C4-2B (cell line): Measurements from ENCODE around the gene ICAM2.
"Not testable (repeated sequence)": the region's sequence is repeated elsewhere in the genome, so short reads cannot be mapped to it uniquely, and the experiment has no call there.

Experiments used
- H3K27ac ChIP-seq: fragments of 450-650 bp; 2 replicates; pipeline ENCODE4 v1.5.1; 2017
- CTCF ChIP-seq: fragments of 450-650 bp; conservative IDR thresholded peaks from 2 replicates; pipeline ENCODE4 v1.5.1; 2017; ENCODE audit warnings: mild to moderate bottlenecking
- ZFX ChIP-seq: fragments of 450-650 bp; IDR thresholded peaks from 2 replicates; pipeline ENCODE4 v1.6.1; 2017

ICAM2 gene

GRCh38 chr17:64022611-64023063, 2.2 kb upstream of the ICAM2 start:
- TF ChIP-seq CTCF, result no peak
- TF ChIP-seq ZFX, result no peak
- H3K27ac ChIP-seq, result no peak overlapping the region

- H3K27ac ChIP-seq, result not testable (repeated sequence)
Observed at GRCh38 chr17:64019551-64019961, 877 bp downstream of the ICAM2 start.

- H3K27ac ChIP-seq, result no peak overlapping the region
- TF ChIP-seq ZFX (no peak), CTCF (peak; percentile 53)
Observed at GRCh38 chr17:64017381-64017980, 3.0 kb downstream of the ICAM2 start.

DNA sequence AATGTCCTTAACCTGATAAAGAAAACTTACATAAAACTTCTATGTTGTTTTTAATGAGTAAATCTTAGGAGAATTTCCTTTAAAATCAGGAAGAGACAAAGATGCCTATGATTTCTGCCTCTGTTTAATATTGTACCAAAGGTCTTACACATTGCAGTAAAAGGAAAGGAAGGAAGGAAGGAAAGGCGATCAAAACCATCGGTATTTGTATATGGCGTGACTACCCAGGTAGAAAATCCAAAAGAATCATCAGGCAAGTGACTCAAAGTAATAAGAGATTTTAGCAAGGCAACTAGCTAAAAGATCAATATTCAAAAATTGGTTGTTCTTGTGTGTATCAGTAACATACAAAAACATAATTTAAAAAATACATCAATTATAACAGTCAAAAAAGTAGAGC, 3.5 kb downstream of the ICAM2 start:
- H3K27ac ChIP-seq, result no peak overlapping the region
- no peak for TF ChIP-seq CTCF
- TF ChIP-seq ZFX, result no peak

DNA sequence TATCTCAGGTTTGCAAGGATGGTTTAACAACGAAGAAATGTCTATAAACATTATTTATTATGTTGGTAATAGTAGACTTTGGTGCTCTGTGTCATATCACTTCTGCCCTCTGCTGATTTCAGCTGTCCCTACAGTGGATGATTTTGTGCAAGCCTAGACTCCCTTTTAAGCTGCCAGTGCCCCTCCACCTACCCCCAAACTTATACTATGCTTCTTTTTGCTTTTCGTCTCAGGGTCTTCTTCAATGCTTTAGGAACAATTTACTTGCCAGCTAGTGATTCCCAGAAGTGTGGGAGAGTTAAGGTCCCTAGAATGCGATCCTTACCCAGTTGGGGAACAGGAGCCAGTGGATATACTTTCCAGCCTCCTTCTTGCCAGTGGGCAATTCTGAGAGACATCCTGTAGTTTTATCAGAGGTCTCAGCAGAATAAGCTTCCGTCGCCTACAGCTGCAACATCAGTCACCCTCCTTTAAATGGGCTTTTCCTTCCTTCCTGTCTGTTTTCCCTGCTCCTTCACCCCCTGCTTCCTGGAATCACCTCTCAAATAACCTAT, 4.1 kb downstream of the ICAM2 start:
- H3K27ac ChIP-seq, result no peak overlapping the region
- no peak; the same call in 1 of the 2 replicates for TF ChIP-seq CTCF
- TF ChIP-seq ZFX, result no peak

- no peak overlapping the region for H3K27ac ChIP-seq
- TF ChIP-seq CTCF (no peak), ZFX (no peak)
Observed at GRCh38 chr17:64015447-64015846, 5.0 kb downstream of the ICAM2 start.

DNA sequence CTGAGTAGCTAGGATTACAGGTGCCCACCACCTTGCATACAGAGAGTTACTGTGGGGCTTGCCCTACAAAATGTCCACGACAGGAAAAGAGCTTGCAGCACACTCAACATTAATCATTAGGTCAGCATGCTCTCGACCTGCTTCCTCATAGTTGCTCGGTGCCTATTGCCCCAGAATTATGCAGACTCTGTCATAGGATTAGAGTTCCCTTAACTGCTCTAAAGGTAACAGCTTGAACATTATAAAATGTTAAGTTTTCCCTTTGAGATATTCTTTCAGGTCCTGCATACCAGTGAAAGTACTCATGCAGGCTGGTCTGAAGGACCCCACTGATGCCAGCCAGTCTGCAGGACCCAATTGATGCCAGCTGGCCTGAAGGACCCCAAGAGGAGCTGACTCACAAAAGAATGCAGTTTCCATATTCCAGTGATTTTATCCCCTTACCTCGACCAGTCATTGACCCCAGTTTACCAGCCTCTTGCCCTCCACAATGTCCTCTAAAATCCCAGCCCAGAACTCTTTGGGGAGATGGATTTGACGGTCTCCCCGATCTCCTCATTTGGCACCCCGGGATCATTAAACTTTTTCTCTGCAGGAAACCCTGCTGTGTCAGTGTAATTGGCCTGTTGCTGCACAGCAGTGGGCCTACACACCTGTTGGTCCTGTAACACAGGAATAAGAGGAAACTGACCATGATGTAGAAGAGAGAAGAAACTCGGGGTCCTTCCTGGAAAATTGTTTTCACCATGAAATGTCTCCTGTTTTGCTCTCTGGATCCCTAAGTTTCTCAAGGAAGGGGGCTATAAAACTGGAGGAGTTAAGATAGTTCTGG, 10.6 kb downstream of the ICAM2 start:
- H3K27ac ChIP-seq, result no peak overlapping the region
- TF ChIP-seq CTCF, result no peak
- TF ChIP-seq ZFX, result no peak
